GM12801 (cell line): ENCODE measurements around the gene CAPN8.

Source experiments
- TF ChIP-seq, protein P1 (sequence below): IDR thresholded peaks from one replicate; pipeline ENCODE4 v1.5.1; 2011; ENCODE audit warnings: control low read depth; ENCODE audit not compliant: insufficient read length; ENCODE audit errors: extremely low read depth

Gene CAPN8

DNA sequence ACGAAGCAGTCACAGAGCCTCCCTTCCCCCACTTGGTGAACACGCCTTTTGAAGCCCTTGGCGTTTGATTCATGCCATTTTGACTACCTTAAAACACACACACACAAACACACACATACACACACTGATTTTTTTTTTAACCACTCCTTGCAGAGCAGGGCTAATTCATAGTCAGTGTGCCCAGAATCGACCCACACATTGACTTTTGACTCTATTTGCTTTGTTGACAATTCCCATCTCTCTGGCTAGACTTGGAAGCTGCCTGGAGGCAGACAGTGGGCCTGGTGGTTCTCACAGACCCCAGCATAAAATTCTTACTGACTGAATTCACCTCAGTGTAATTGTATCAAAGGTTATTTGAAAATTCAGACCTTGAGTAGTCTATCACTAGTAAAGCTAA, 30.3 kb downstream of the CAPN8 start:
- TF ChIP-seq, protein P1, sequence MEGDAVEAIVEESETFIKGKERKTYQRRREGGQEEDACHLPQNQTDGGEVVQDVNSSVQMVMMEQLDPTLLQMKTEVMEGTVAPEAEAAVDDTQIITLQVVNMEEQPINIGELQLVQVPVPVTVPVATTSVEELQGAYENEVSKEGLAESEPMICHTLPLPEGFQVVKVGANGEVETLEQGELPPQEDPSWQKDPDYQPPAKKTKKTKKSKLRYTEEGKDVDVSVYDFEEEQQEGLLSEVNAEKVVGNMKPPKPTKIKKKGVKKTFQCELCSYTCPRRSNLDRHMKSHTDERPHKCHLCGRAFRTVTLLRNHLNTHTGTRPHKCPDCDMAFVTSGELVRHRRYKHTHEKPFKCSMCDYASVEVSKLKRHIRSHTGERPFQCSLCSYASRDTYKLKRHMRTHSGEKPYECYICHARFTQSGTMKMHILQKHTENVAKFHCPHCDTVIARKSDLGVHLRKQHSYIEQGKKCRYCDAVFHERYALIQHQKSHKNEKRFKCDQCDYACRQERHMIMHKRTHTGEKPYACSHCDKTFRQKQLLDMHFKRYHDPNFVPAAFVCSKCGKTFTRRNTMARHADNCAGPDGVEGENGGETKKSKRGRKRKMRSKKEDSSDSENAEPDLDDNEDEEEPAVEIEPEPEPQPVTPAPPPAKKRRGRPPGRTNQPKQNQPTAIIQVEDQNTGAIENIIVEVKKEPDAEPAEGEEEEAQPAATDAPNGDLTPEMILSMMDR = no peak

- TF ChIP-seq, protein P1 = no peak
Measured at GRCh38 chr1:223634423-223634822, 31.1 kb downstream of the CAPN8 start.

DNA sequence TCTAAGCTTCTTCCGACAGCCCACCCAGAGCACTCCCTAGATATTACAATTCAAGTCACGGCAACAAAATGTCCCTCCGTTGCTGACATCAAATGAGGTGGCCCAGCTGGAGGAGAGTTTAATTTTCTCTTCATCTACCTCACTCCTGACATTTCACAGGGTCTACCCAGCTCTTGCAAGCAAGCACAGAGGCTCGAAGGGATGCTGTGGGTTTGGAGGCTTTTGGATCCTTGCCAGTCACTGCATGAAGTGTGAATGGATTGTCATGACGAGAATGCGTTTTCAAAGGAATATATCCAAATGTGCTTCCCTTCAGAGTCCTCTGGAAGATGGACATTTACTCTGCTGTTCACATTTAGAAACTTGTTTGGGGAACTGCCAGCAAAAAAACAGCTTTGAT, 33.5 kb downstream of the CAPN8 start:
- TF ChIP-seq, protein P1 = no peak

- TF ChIP-seq, protein P1 = no peak
Measured at GRCh38 chr1:223631473-223631872, 34.0 kb downstream of the CAPN8 start.

- TF ChIP-seq, protein P1 = no peak
Measured at GRCh38 chr1:223629126-223629457, 36.4 kb downstream of the CAPN8 start.

GRCh38 chr1:223628233-223629125, 37.0 kb downstream of the CAPN8 start:
- TF ChIP-seq, protein P1 = no peak

DNA sequence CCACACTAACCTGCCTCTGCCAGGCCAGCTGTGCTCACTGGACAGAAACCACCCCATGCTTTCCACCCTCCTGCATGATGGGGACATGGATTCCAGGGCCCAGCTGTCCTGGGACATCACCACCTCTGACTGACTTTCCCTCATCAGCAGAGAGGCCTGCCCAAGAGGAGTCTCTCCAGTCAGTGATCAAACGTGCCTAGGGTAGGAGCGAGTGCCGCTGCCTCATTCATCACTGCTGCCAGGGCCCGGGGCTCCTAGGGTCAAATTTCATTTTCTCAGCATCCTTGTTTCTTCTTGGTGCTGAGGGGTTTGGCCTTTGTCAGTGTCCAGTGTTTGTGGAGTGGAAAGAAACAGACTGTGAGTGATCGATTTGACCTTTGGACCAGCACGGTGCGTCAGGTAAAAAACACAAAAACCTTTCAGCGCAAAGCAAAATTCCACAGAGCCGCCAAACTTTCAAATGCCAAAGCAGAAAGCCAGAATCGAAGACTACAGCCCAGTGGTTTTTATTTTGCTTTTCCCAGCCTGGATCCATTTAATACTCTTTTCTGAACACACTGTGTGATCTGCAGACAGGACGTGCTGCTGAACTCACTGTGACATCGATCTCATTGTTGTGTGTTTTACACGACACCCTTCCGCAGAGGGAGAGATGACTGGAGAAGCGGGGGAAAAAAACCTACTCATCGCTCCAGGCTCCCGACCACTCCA, 43.2 kb downstream of the CAPN8 start:
- TF ChIP-seq, protein P1 = no peak
